ENCODE measurements around the gene ANO1.

Gene ANO1

DNA sequence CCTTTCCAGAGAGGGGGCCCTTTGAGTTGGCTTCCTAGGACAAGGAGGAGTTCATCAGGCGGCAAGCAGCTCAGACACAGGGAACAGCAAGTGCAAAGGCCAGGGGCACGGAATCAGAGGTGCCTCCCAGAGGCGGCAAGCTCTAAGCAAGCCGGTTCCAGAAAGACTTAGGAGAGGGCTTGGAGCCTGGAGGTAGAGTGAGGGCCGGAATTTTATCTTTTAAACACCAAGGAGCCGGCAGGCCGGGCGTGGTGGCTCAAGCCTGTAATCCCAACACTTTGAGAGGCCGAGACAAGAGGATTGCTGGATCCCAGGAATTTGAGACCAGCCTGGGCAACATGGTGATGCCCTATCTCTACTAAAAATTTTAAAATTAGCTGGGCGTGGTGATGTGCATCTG is 151.6 kb downstream of the ANO1 start:
- FAIRE-seq, result no peak
- no peak for DNase-seq (ENCODE audit: extremely low spot score, insufficient read length, low read depth)

DNA sequence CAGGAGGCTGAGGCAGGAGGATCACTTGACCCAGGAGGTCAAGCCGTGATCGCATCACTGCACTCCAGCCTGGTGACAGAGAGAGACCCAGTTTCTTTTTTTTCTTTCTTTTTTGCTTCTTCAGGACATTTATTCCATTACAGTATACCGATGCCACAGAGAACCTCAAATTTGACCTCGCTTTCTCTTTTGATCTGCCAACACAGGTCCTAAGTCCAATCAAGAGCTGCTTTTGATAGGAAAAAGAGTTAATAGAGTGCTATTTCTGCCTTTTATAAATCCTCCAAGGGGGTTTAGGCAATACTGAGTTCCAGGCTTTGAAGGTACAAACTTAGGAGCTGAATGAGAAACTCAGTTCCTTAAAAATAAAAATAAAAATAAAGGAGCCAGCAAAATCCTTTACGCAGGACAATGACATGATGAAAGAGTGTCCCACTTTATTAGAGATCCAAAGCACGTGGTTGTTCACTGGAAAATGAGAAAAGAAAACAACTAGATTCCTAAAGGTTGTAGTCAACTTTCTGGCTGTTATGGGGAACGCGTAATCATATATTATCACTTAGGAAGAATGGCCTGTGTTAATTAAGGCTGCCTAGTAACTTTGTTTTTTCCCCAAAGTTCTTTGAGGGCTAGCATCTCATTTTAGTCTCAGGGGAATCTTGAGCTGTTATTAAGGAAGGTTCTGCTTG is 152.2 kb downstream of the ANO1 start:
- FAIRE-seq, result no peak

DNA sequence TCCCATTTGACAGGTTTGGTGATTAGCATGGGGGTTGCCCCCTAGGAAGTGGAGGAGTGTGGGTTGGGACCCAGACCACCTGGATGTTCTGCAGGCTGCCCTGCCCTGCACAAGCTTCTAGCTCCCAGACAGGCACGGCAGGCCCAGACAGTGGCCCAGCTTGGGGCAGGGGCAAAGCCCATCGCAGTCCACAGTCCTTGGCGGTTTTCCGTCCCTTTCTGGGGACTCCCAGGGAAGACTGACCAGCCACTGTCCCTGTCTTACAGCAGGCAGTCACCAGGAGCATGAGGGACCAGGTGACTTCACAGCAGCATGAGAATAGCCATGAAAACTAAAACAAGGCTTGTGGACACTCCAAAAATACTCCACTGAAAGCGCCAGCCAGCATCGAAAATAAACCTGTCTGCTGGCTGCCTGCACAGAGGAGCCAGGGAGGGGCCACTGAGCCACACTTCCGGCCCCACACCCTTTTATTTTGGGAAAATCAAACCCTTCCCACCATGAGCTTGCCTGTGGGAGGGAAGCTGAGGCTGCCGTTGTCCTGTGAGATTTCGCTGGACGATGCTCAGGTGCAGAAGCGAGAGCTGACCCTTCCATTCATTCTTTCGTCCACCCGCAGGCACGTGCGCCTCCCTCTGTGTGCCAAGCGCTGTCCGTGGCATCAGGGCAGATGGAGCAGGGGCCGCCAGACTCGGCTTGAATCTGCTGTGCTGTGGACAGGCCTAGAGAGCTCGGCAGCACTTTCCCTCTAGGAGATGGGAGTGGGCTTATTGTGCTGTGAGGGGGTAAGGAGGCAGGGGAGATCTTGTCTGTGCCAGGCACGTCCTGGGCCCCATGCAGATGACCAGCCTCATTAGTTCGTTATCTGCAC is 153.0 kb downstream of the ANO1 start:
- no peak for DNase-seq (ENCODE audit: extremely low spot score, insufficient read length, low read depth)
- FAIRE-seq, result no peak

More for the DNA sequence above, 152.2 kb downstream of the ANO1 start:
- no peak for DNase-seq (ENCODE audit: extremely low spot score, insufficient read length, low read depth)

DNA sequence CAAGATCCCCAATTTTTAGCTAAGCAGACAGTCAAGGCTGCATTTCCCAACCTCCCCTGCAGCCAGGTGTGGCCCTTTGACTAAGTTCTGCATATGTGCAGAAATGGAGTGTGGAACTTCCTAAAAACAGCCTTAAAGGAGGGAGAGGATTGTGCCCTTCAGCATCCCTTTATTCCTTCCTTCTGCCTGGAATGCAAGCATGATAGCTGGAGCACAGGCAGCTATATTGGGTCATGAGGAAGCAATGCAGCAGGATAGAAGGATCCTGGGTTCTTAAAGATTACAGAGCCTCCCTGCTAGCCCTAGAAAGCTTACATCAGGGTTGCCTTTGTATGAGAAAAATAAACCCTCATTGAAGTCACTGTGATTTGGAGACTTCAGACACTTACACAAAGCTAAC is 154.9 kb downstream of the ANO1 start:
- DNase-seq (ENCODE audit: extremely low spot score, insufficient read length, low read depth) (no peak), FAIRE-seq (no peak)

DNA sequence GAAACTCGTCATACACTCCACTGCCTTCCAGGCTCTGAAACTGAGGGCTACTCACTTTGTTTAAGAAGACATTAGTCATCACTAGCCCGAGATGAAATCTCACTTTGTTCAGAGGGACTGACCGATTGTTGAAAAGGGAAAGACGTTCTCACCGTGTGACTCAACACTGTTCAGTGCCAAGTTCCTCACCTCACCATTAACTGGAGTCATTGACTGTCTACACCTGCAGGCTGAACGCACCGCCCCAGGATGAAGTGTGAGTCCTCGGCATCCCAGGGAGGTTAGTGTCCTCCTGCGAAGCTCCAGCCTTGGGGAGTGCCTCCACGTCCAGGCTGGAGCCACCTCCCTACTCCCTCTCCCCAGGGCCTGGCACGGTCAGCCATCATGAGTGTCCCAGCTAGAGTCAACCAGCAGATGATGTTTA is 155.4 kb downstream of the ANO1 start:
- no peak for DNase-seq (ENCODE audit: extremely low spot score, insufficient read length, low read depth)
- FAIRE-seq, result no peak

DNA sequence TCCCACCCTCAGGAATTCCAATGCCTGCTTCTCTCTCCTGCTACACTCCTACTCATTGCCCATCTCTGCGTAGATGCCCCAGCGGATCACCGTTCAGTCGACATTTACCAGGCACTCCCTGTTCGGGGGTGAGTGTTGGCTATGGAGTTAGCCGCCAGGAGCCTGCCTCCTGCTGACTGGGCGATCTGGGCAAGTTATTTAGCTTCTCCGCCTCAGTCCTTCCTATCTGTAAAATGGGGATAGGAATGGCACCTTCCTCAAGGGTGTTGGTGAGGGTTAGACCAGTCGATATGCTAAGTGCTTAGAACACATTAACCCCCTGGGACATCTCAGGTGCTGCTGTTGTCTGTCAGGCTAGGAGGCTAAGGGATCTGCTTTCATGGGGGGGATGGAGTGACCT is 155.8 kb downstream of the ANO1 start:
- no peak for DNase-seq (ENCODE audit: extremely low spot score, insufficient read length, low read depth)
- no peak for FAIRE-seq
